LNCAP (cell line): ENCODE results near the gene CMC4.

ENCODE experiments used
- TF ChIP-seq, protein P1 (sequence below): fragments of 450-650 bp; IDR thresholded peaks from 2 replicates; pipeline ENCODE4 v1.5.1; 2017; ENCODE audit warnings: mild to moderate bottlenecking

Gene CMC4

GRCh38 chrX:155070975-155071693, at the start of gene CMC4, which contains the start of the genes BRCC3 and MTCP1:
Gene CMC4, minus strand, starts transcription at chrX:155071136. Its CDS starts 7,113 bp downstream, at chrX:155064023.
Gene BRCC3, plus strand, starts transcription at chrX:155071508. Its CDS starts 20 bp downstream, at chrX:155071528.
Gene MTCP1, minus strand, starts transcription at chrX:155071136. Its CDS starts 5,126 bp downstream, at chrX:155066010.
- TF ChIP-seq, protein P1, sequence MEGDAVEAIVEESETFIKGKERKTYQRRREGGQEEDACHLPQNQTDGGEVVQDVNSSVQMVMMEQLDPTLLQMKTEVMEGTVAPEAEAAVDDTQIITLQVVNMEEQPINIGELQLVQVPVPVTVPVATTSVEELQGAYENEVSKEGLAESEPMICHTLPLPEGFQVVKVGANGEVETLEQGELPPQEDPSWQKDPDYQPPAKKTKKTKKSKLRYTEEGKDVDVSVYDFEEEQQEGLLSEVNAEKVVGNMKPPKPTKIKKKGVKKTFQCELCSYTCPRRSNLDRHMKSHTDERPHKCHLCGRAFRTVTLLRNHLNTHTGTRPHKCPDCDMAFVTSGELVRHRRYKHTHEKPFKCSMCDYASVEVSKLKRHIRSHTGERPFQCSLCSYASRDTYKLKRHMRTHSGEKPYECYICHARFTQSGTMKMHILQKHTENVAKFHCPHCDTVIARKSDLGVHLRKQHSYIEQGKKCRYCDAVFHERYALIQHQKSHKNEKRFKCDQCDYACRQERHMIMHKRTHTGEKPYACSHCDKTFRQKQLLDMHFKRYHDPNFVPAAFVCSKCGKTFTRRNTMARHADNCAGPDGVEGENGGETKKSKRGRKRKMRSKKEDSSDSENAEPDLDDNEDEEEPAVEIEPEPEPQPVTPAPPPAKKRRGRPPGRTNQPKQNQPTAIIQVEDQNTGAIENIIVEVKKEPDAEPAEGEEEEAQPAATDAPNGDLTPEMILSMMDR, result no peak

DNA sequence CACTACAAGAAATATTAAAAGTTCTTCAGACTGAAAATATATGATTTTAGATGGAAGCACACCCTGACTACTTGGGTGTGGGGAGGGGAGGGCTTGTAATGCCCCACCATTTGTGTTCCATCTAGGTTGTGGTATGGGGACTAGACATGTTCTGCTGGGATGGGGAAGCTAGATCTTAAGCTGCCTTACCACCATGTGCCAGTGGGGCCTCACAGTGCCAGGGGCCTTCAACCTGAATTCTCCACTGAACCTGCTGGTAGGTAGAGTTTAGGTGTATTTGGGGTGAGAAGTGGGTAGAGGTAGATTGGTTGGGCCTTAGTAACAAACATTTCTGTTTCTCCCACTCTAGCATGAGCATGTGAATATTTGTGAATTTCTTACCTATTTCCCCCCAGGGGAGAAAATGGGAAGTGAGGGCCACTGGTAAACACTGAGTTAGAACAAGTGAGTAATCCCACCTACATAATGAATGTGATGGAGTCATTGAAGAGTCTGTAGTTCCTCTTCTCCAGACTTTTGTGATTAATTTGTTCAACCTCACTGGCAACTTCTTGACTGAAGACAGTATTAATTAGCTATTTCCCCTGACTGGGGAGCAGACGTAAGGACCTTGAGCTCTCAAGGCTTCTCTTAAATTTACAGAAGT, 44.4 kb upstream of the CMC4 start:
- TF ChIP-seq, protein P1, result no peak

DNA sequence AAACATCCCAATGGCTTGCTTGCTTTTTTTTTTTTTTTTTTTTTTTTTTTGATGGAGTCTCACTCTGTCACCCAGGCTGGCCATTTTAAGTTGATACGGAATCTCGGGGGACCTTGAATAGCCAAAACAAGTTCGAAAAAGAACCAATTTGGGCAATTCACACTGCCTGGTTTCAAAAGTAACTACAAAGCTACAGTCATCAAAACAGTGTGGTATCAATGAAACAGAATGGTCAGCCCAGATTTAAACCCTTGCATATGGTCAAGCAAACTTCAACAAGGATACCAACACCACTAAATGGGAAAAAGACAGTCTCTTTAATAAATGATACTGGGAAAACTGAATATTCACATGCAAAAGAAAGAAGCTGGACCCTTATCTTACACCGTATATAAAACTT, 42.2 kb upstream of the CMC4 start:
- TF ChIP-seq, protein P1, result no peak

DNA sequence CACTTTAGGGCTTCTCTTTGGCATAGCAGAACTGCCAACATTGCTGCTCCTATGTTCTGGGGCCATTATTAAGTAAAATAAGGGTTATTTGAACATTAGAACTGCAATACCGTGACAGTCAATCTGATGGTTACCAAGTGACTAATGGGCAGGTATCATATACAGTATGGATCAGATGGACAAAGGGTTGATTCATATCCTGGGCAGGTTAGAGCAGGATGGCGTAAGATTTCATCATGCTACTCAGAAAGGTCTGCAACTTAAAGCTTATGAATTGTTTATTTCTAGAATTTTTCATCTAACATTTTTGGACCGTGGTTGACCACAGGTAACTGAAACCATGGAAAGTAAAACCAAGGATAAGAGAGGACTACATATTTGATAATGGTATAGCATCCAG, 41.2 kb upstream of the CMC4 start:
- TF ChIP-seq, protein P1, result no peak

DNA sequence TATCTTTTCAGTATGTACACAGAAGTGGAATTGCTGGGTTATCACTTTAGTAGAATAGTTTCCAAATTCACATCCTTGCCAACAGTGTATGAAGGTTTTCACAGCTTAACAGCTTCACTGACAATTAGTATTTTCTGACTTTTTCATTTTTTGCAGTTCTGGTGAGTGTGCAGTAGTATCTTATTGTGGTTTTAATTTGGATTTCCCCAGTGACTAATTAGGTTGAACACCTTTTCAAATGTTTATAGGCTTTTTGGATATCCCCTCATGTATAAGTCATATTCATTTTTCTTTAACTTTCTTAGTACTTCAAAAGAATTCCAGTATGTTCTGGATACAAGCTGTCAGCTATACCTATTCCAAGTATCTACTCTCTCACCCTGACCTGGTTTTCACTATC, 37.5 kb upstream of the CMC4 start:
- TF ChIP-seq, protein P1, result no peak

DNA sequence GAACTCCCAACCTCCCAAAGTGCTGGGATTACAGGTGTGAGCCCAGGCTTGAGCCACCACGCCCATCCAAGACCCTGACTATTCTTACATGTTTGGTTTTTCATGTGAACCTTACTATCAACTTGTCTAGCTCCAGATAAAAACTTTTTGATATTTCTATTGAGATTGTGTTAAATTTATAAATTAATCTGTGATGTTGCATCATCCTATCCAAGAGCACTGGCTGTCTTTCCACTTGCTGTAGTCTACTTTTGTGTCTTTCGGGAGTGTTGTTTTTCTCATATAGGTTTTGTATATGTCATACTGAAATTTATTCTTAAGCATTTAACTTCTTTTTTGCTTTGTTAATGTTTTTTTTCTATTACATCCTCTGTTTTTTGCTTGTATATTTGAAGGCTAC, 35.0 kb upstream of the CMC4 start:
- TF ChIP-seq, protein P1, result no peak

- TF ChIP-seq, protein P1, result peak; percentile 56; the same call in 1 of the 2 replicates
Observed at GRCh38 chrX:155094468-155095061, 23.6 kb upstream of the CMC4 start.
